HG03457 (cell line): ENCODE data around the gene KATNIP.
"Not testable (repeated sequence)": the region's sequence is repeated elsewhere in the genome, so short reads cannot be mapped to it uniquely, and the experiment has no call there.

Experiments used
- ATAC-seq: cut with Tn5 transposase; IDR thresholded peaks from one replicate; pipeline ENCODE4 v1.9.1; 2021; ENCODE audit warnings: moderate number of reproducible peaks; ENCODE audit not compliant: unreplicated experiment

KATNIP gene

DNA sequence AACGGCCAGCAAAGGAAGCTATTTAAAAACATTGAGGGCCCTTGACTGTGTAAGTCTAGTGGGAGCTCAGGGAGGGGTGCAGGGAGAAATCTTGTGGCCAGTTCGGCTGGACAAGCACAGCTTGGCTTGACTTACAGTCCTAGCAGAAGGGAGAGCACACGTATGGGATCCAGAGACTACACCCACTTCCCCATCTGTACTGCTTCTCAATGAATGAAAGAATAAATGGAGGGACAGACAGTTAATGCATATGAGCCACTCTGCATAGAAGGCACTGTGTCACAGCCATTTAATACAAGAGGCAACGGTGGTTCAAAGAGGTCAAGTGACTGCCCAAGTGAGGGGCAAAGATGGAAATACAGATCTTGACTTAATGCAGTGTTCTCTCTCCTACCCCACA lies 15.7 kb upstream of the KATNIP start:
- no peak for ATAC-seq

GRCh38 chr16:27538528-27538927 lies 11.4 kb upstream of the KATNIP start:
- ATAC-seq, result no peak

- ATAC-seq, result no peak
Measured at GRCh38 chr16:27539120-27539519, 10.8 kb upstream of the KATNIP start.

- ATAC-seq, result no peak
Measured at GRCh38 chr16:27539636-27540035, 10.3 kb upstream of the KATNIP start.

DNA sequence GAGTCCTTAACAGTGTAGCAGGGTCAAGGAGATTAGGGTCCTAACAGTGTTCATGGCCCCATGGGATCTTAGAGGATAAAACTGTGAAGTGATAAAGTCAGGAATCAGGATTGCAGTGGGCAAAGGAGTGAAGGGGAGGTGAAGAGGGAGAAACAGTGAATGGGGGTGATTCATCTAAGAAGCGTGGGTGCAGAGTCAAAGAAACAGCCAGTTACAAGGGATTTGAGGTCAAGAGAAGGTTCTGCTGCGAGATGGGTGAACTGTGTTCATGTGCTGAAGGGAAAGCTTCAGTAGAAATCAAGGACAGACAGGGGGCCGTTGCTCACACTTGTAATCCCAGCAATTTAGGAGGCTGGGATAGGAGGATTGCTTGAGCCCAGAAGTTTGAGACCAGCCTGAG lies 6.1 kb upstream of the KATNIP start:
- ATAC-seq, result no peak

- ATAC-seq, result no peak
Measured at GRCh38 chr16:27544671-27545070, 5.3 kb upstream of the KATNIP start.

GRCh38 chr16:27547134-27547533 lies 2.8 kb upstream of the KATNIP start:
- ATAC-seq, result no peak

GRCh38 chr16:27547851-27548250 lies 2.1 kb upstream of the KATNIP start:
- no peak for ATAC-seq

GRCh38 chr16:27549464-27549745 lies 539 bp upstream of the KATNIP start:
- ATAC-seq, result peak; percentile 15

GRCh38 chr16:27550582-27550920 lies 607 bp downstream of the KATNIP start:
- no peak for ATAC-seq

- ATAC-seq, result no peak
Measured at GRCh38 chr16:27551036-27551435, 1.1 kb downstream of the KATNIP start.

DNA sequence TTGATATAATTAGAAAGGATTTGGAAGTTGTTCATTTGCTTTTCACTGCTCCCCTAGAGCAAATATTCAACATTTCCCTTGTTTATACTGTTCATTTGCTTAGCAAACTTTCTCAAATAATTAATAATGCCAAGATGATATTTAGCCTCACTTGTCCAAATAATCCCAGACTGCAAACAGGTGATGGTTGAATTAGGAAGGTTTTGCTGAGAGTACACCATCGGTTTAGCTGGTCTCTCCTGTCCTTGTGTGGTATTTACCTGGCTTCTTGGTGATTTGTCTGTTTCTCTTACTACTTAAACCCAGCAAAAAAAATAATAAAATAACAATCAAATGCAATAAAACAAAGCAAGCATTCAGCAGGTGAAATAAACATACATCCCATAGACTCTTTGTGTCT lies 6.5 kb downstream of the KATNIP start:
- no peak for ATAC-seq

DNA sequence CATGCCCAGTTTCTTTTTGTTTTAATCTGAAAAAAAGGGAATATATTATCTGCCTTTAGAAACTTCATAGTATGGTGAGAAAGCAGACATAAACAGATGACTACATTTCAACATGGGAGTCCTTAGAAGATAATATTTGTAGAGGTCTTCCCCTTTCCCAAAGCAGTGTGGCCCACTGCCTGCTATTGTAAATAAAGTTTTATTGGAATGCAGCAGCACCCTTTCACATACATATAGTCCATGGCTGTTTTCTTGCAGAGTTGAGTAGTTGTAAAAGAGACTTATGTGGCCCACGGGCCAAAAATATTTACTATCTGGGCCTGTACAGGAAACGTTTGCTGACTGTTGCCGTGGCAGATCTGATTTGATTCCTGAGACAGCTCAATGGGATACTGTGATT lies 8.5 kb downstream of the KATNIP start:
- no peak for ATAC-seq

GRCh38 chr16:27558932-27559331 lies 9.0 kb downstream of the KATNIP start:
- no peak for ATAC-seq

- ATAC-seq, result no peak
Measured at GRCh38 chr16:27561216-27561615, 11.3 kb downstream of the KATNIP start.

DNA sequence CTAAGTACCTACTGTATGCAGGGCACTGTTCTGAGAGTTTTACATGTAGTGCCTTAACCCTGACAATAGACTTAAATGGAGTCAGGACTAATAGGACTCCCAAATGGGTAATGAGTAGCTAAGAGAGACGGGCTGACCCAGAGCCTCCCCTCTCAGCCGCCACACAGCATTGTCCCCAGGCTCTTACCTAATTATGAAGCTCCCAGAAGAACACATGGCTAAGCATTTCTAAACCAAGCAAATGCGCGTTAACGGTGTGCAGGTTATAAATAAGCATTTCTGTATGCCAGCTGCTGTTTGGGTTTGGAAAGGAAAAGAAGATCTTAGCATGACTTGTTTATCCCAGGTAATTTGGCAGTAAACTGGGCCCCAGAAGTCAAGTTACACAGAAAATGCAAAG lies 14.3 kb downstream of the KATNIP start:
- ATAC-seq, result no peak

DNA sequence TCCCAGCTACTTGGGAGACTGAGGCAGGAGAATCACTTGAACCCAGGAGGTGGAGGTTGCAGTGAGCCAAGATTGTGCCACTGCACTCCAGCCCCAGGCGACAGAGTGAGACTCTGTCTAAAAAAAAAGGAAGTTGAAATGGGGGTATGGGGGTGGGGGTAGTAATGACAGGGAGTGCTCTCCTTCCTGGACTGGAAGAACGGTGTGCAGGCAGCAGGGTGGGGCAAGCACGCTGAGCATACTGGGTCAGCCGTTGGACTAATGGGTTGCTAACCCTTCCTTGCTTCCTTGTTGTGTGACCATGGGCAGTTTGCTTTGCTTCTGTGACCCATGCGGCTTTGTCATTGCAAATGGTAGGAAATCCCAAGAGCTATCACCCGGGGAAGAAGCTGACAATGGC lies 16.5 kb downstream of the KATNIP start:
- ATAC-seq, result no peak

DNA sequence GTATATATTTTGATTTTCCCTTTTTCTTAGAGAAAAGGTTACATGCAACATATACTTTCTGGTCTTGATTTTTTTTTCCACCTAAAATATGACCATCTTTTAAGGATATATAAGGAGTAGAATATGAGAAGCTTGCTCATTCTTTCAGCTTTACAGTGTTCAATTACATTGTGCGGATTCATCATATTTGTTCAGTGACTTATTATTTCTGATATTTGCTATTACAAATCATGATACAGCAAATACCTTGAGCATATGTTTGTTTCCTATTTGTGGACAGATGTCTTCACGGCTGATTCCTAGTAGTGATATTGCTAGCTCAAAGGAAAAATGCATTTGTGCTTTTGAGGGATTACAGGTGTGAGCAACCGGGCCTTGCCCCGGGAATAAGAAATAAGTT lies 18.1 kb downstream of the KATNIP start:
- ATAC-seq, result no peak

- not testable (repeated sequence) for ATAC-seq
Measured at GRCh38 chr16:27570986-27571385, 21.0 kb downstream of the KATNIP start.

- no peak for ATAC-seq
Measured at GRCh38 chr16:27571433-27572326, 21.7 kb downstream of the KATNIP start.

DNA sequence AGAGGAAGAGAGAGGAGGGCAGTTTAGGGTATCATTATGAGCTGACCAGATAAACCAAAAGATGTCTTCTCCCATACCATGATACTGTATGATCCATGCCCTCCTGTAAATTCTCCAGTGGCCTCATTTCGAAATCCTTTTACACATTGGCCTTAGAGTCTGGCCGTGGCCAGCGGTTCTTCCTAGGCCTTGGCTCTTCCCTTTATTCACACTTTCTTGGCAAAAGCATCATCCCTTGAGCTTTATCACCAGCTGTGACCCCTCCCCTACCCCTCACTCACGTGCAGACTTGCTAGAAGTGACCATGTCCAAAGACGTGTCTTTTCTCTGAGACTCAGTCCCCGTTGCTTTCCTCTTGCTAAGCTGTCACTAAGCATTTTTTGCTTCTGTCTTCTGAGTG lies 22.8 kb downstream of the KATNIP start:
- no peak for ATAC-seq

GRCh38 chr16:27576729-27577128 lies 26.8 kb downstream of the KATNIP start:
- ATAC-seq, result no peak
